GM23338 (cell line): ENCODE results near the gene MAPRE3. TPM values are rescaled to one million over a fixed set of nuclear protein-coding genes. Genes with fewer than 3 reads are reported as not detected.

Experiments
- ATAC-seq: fragments of 200-7000 bp; cut with Tn5 transposase; 3 replicates; pipeline ENCODE4 v1.9.1; 2020
- DNase-seq: peaks from one replicate; pipeline ENCODE4 v3.0.0-alpha.2; 2015; ENCODE audit warnings: low spot score
- H2AFZ ChIP-seq: fragments of 200-600 bp; sonication (generic); 2 replicates; pipeline ENCODE4 v1.8.0; 2016; ENCODE audit warnings: antibody characterized with exemption, mild to moderate bottlenecking, moderate library complexity
- H3F3A ChIP-seq: fragments of 200-600 bp; sonication (generic); replicated peaks from 2 replicates; pipeline ENCODE4 v1.8.0; 2017; ENCODE audit warnings: antibody characterized with exemption, mixed run types, low read depth
- H3K27ac ChIP-seq: fragments of 200-600 bp; sonication (generic); 2 replicates; pipeline ENCODE4 v1.6.1; 2016; ENCODE audit warnings: low read depth
- H3K27me3 ChIP-seq: fragments of 200-600 bp; sonication (generic); 2 replicates; pipeline ENCODE4 v1.8.0; 2016; ENCODE audit warnings: mild to moderate bottlenecking, mixed run types, moderate library complexity; ENCODE audit not compliant: insufficient read depth
- H3K36me3 ChIP-seq: fragments of 200-600 bp; sonication (generic); 2 replicates; pipeline ENCODE4 v1.8.0; 2016; ENCODE audit warnings: mild to moderate bottlenecking; ENCODE audit not compliant: insufficient read depth
- H3K4me1 ChIP-seq: fragments of 200-600 bp; sonication (generic); 2 replicates; pipeline ENCODE4 v1.8.0; 2016; ENCODE audit warnings: mild to moderate bottlenecking, moderate library complexity; ENCODE audit not compliant: insufficient read depth
- H3K4me2 ChIP-seq: fragments of 200-600 bp; sonication (generic); 2 replicates; pipeline ENCODE4 v1.7.1; 2017; ENCODE audit warnings: mixed run types
- H3K4me3 ChIP-seq: fragments of 200-600 bp; sonication (generic); 2 replicates; pipeline ENCODE4 v1.6.1; 2016; ENCODE audit warnings: mixed run types
- H3K79me2 ChIP-seq: fragments of 200-600 bp; sonication (generic); replicated peaks from 2 replicates; pipeline ENCODE4 v1.8.0; 2017; ENCODE audit warnings: mild to moderate bottlenecking; ENCODE audit not compliant: insufficient read depth
- H3K9me2 ChIP-seq: fragments of 200-600 bp; sonication (generic); 2 replicates; pipeline ENCODE4 v1.8.0; 2017; ENCODE audit not compliant: insufficient read depth
- H4K20me1 ChIP-seq: fragments of 200-600 bp; sonication (generic); replicated peaks from 2 replicates; pipeline ENCODE4 v1.8.0; 2017; ENCODE audit warnings: mild to moderate bottlenecking; ENCODE audit not compliant: insufficient read depth
- H3K27ac Mint-ChIP-seq: 2 replicates; pipeline ENCODE4 v1.8.0; 2020; ENCODE audit warnings: inconsistent platforms, mild to moderate bottlenecking, moderate library complexity, mixed read lengths
- H3K27me3 Mint-ChIP-seq: 3 replicates; pipeline ENCODE4 v1.8.0; 2022; ENCODE audit warnings: low read depth, mild to moderate bottlenecking, moderate library complexity, mixed read lengths, inconsistent platforms; ENCODE audit not compliant: insufficient read depth, poor library complexity
- H3K36me3 Mint-ChIP-seq: 3 replicates; pipeline ENCODE4 v1.8.0; 2021; ENCODE audit warnings: low read depth, mild to moderate bottlenecking, inconsistent platforms, moderate library complexity, mixed read lengths
- H3K4me1 Mint-ChIP-seq: 3 replicates; pipeline ENCODE4 v1.8.0; 2020; ENCODE audit warnings: mild to moderate bottlenecking, inconsistent platforms, mixed read lengths
- H3K4me3 Mint-ChIP-seq: 3 replicates; pipeline ENCODE4 v1.8.0; 2021; ENCODE audit warnings: moderate library complexity, mild to moderate bottlenecking, inconsistent platforms, mixed read lengths
- H3K9me3 Mint-ChIP-seq: 3 replicates; pipeline ENCODE4 v1.8.0; 2020; ENCODE audit warnings: moderate library complexity, mild to moderate bottlenecking, inconsistent platforms, mixed read lengths
- CREB1 ChIP-seq: fragments of 250-450 bp; sonication (Bioruptor Pico); IDR thresholded peaks from 2 replicates; pipeline ENCODE4 v1.5.0; 2020; ENCODE audit warnings: low read depth, mild to moderate bottlenecking, moderate library complexity
- JUNB ChIP-seq: IDR thresholded peaks from one replicate; pipeline ENCODE4 v1.6.1; 2016; ENCODE audit warnings: antibody characterized with exemption; ENCODE audit not compliant: unreplicated experiment
- POLR2AphosphoS5 ChIP-seq: IDR thresholded peaks from 2 replicates; pipeline ENCODE4 v1.6.1; 2016; ENCODE audit warnings: antibody characterized with exemption, low read depth
- REST ChIP-seq: IDR thresholded peaks from one replicate; pipeline ENCODE4 v1.6.1; 2018; ENCODE audit warnings: antibody characterized with exemption; ENCODE audit not compliant: unreplicated experiment
- STAT1 ChIP-seq: IDR thresholded peaks from one replicate; pipeline ENCODE4 v1.6.1; 2016; ENCODE audit warnings: antibody characterized with exemption; ENCODE audit not compliant: unreplicated experiment
- ZNF114 ChIP-seq: fragments of 250-450 bp; sonication (Bioruptor Pico); IDR thresholded peaks from 2 replicates; pipeline ENCODE4 v1.5.0; 2020; ENCODE audit warnings: mild to moderate bottlenecking, moderate library complexity
- ZNF331 ChIP-seq: fragments of 250-450 bp; sonication (Bioruptor Pico); IDR thresholded peaks from 2 replicates; pipeline ENCODE4 v1.5.0; 2020; ENCODE audit warnings: low read depth, mild to moderate bottlenecking, moderate library complexity
- polyA plus RNA-seq: library from polyadenylated mRNA; unstranded; fragments of >200 nt; fragmentation: Nextera tagmentation; extraction: Ambion mirVana; gene quantifications from 2 replicates; pipeline ENCODE4 v1.2.1, GENCODE V29; 2016
- total RNA-seq: library from RNA; depleted of rRNA; stranded (reverse); fragments of >200 nt; shearing (Covaris generic); gene quantifications from 2 replicates; pipeline ENCODE4 v1.2.3, GENCODE V29; 2014
- TF ChIP-seq, protein P1 (sequence below): IDR thresholded peaks from 2 replicates; pipeline ENCODE4 v1.6.1; 2016; ENCODE audit warnings: antibody characterized with exemption
- TF ChIP-seq, protein P2 (sequence below): fragments of 250-450 bp; sonication (Bioruptor Pico); IDR thresholded peaks from 2 replicates; pipeline ENCODE4 v1.5.0; 2020; ENCODE audit warnings: mild to moderate bottlenecking, moderate library complexity

Gene MAPRE3
- total and polyA plus RNA-seq, 2 experiments from 2014 or later = 3.3 to 4.5 TPM

GRCh38 chr2:27032495-27033252, 62.2 kb downstream of the MAPRE3 start, which contains the start of gene TMEM214:
TMEM214 (plus strand) TSS chr2:27032965; CDS start chr2:27033016, 51 bp downstream.
- H3K27me3 ChIP-seq = no peaks in the 10 kb centered on the region
- DNase-seq (peak; percentile 87), ATAC-seq (peak; percentile 98)
- no peaks in the 10 kb centered on the region for H3K36me3 ChIP-seq
- H3K4me3 Mint-ChIP-seq = peak within 1 kb of the TSS; percentile 94
- peaks cover 16% of the 10 kb centered on the region for H3K27me3 Mint-ChIP-seq
- no peaks in the 10 kb centered on the region for H3K9me3 Mint-ChIP-seq
- H3K27ac ChIP-seq = no peak within 1 kb of the TSS
- H3K9me2 ChIP-seq = no peaks in the 10 kb centered on the region
- H3K4me2 ChIP-seq = peak within 1 kb of the TSS; percentile 97
- H4K20me1 ChIP-seq = no peaks in the 10 kb centered on the region; the same call in 1 of the 2 replicates
- H3F3A ChIP-seq = no peaks in the 10 kb centered on the region
- H3K4me1 ChIP-seq = peaks cover 9% of the 10 kb centered on the region; the same call in 1 of the 2 replicates
- TF ChIP-seq JUNB (no peak), ZNF114 (CRISPR knock-in tag) (no peak), POLR2AphosphoS5 (peak; percentile 90), REST (no peak), STAT1 (no peak), ZNF331 (CRISPR knock-in tag) (no peak), CREB1 (0 out of 2 replicates have a peak, but pooled peaks have one; percentile 34)
- TF ChIP-seq, protein P1, sequence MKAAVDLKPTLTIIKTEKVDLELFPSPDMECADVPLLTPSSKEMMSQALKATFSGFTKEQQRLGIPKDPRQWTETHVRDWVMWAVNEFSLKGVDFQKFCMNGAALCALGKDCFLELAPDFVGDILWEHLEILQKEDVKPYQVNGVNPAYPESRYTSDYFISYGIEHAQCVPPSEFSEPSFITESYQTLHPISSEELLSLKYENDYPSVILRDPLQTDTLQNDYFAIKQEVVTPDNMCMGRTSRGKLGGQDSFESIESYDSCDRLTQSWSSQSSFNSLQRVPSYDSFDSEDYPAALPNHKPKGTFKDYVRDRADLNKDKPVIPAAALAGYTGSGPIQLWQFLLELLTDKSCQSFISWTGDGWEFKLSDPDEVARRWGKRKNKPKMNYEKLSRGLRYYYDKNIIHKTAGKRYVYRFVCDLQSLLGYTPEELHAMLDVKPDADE = peak; percentile 83
- TF ChIP-seq, protein P2, sequence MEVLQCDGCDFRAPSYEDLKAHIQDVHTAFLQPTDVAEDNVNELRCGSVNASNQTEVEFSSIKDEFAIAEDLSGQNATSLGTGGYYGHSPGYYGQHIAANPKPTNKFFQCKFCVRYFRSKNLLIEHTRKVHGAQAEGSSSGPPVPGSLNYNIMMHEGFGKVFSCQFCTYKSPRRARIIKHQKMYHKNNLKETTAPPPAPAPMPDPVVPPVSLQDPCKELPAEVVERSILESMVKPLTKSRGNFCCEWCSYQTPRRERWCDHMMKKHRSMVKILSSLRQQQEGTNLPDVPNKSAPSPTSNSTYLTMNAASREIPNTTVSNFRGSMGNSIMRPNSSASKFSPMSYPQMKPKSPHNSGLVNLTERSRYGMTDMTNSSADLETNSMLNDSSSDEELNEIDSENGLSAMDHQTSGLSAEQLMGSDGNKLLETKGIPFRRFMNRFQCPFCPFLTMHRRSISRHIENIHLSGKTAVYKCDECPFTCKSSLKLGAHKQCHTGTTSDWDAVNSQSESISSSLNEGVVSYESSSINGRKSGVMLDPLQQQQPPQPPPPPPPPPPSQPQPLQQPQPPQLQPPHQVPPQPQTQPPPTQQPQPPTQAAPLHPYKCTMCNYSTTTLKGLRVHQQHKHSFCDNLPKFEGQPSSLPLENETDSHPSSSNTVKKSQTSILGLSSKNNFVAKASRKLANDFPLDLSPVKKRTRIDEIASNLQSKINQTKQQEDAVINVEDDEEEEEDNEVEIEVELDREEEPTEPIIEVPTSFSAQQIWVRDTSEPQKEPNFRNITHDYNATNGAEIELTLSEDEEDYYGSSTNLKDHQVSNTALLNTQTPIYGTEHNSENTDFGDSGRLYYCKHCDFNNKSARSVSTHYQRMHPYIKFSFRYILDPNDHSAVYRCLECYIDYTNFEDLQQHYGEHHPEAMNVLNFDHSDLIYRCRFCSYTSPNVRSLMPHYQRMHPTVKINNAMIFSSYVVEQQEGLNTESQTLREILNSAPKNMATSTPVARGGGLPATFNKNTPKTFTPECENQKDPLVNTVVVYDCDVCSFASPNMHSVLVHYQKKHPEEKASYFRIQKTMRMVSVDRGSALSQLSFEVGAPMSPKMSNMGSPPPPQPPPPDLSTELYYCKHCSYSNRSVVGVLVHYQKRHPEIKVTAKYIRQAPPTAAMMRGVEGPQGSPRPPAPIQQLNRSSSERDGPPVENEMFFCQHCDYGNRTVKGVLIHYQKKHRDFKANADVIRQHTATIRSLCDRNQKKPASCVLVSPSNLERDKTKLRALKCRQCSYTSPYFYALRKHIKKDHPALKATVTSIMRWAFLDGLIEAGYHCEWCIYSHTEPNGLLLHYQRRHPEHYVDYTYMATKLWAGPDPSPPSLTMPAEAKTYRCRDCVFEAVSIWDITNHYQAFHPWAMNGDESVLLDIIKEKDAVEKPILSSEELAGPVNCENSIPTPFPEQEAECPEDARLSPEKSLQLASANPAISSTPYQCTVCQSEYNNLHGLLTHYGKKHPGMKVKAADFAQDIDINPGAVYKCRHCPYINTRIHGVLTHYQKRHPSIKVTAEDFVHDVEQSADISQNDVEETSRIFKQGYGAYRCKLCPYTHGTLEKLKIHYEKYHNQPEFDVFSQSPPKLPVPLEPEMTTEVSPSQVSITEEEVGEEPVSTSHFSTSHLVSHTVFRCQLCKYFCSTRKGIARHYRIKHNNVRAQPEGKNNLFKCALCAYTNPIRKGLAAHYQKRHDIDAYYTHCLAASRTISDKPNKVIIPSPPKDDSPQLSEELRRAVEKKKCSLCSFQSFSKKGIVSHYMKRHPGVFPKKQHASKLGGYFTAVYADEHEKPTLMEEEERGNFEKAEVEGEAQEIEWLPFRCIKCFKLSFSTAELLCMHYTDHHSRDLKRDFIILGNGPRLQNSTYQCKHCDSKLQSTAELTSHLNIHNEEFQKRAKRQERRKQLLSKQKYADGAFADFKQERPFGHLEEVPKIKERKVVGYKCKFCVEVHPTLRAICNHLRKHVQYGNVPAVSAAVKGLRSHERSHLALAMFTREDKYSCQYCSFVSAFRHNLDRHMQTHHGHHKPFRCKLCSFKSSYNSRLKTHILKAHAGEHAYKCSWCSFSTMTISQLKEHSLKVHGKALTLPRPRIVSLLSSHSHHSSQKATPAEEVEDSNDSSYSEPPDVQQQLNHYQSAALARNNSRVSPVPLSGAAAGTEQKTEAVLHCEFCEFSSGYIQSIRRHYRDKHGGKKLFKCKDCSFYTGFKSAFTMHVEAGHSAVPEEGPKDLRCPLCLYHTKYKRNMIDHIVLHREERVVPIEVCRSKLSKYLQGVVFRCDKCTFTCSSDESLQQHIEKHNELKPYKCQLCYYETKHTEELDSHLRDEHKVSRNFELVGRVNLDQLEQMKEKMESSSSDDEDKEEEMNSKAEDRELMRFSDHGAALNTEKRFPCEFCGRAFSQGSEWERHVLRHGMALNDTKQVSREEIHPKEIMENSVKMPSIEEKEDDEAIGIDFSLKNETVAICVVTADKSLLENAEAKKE (CRISPR knock-in tag) = no peak
- H3K27ac Mint-ChIP-seq = peak within 1 kb of the TSS; percentile 74; the same call in 1 of the 2 replicates
- H3K79me2 ChIP-seq = peaks cover 13% of the 10 kb centered on the region
- peak within 1 kb of the TSS; percentile 99 for H3K4me3 ChIP-seq
- H3K36me3 Mint-ChIP-seq = peaks cover 28% of the 10 kb centered on the region
- peaks cover 16% of the 10 kb centered on the region for H3K4me1 Mint-ChIP-seq
- H2AFZ ChIP-seq = peak within 1 kb of the TSS; percentile 100
